HUES6 (cell line): Measurements from ENCODE around the gene STARD7.

ENCODE experiments used
- H3K27ac ChIP-seq: 2 replicates; pipeline ENCODE4 v1.7.0; 2013; ENCODE audit warnings: low read depth, mild to moderate bottlenecking, low read length, inconsistent platforms
- H3K27me3 ChIP-seq: 2 replicates; pipeline ENCODE4 v1.6.1; 2013; ENCODE audit warnings: low read length; ENCODE audit not compliant: control insufficient read depth, insufficient read depth
- H3K36me3 ChIP-seq: 2 replicates; pipeline ENCODE4 v1.6.1; 2013; ENCODE audit warnings: low read length; ENCODE audit not compliant: control insufficient read depth, insufficient read depth
- H3K4me1 ChIP-seq: 2 replicates; pipeline ENCODE4 v1.6.1; 2013; ENCODE audit warnings: low read length; ENCODE audit not compliant: control insufficient read depth, insufficient read depth
- H3K4me3 ChIP-seq: 2 replicates; pipeline ENCODE4 v1.5.1; 2013; ENCODE audit warnings: low read depth, low read length
- H3K9ac ChIP-seq: one replicate; pipeline ENCODE4 v1.6.1; 2013; ENCODE audit warnings: mild to moderate bottlenecking, low read length
- H3K9me3 ChIP-seq: 2 replicates; pipeline ENCODE4 v1.6.1; 2013; ENCODE audit warnings: low read depth, low read length; ENCODE audit not compliant: control insufficient read depth, insufficient read depth

STARD7 gene

DNA sequence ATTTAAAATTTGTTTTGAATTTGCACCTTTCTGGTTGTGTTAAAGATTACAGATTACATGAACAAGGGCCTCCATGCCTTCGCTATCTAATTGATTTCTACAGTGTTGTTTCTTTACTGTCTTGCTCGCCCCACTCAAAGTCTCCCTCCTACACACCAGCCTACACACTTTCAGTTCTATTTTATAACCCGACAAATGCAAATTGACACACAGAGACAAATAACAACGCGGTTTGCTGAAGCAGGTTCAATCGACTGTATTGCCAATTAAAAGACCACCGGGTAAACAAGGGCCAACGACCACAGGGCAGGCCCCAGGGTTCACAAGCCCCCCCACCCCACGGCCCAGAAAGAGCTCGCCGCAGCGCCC, 869 bp downstream of the STARD7 start:
- Histone ChIP-seq H3K4me1 (peaks cover 38% of the 10 kb centered on the region), H3K27ac (peak overlapping the region; percentile 95), H3K4me3 (peak overlapping the region; percentile 93), H3K36me3 (peaks cover 10% of the 10 kb centered on the region; the same call in 1 of the 2 replicates), H3K9me3 (no peaks in the 10 kb centered on the region), H3K9ac (peak overlapping the region; percentile 92), H3K27me3 (no peaks in the 10 kb centered on the region)

DNA sequence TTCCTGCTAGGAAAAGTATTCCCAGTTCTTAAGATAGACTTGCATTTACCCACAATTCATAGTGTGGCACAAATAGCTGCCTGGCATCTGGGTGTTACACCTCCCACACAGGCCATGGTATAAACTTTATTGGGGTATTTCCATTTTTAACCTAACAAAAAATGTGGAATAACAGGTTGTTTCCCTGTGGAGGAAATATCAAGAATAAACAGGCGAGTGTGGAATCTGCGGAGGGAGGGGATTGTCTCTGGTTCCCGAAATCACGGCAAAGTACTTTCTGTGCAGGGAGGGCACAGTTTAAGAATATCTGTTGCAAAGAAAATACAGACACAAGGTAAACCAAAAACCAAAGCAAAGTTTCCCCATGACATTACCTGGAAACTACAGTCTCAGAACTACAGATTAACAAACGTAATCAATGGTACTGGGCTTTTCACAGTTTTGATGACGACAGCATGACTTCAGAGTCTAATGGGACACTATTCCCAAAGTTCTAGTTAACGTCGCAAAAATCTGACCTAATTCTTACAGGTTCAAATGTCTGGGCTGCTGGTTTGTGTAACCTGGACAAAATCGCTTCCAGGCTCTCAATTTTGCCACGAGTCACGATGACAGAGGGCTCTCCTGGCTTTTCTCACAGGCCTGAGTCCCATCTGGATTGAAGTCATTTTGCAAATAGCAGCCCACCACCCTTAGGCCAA, 1.4 kb downstream of the STARD7 start:
- Histone ChIP-seq H3K4me1 (peaks cover 40% of the 10 kb centered on the region), H3K27ac (peak overlapping the region; percentile 9; the same call in 1 of the 2 replicates), H3K4me3 (peak overlapping the region; percentile 93), H3K36me3 (peaks cover 10% of the 10 kb centered on the region; the same call in 1 of the 2 replicates), H3K27me3 (no peaks in the 10 kb centered on the region), H3K9ac (peak overlapping the region; percentile 92), H3K9me3 (no peaks in the 10 kb centered on the region)

DNA sequence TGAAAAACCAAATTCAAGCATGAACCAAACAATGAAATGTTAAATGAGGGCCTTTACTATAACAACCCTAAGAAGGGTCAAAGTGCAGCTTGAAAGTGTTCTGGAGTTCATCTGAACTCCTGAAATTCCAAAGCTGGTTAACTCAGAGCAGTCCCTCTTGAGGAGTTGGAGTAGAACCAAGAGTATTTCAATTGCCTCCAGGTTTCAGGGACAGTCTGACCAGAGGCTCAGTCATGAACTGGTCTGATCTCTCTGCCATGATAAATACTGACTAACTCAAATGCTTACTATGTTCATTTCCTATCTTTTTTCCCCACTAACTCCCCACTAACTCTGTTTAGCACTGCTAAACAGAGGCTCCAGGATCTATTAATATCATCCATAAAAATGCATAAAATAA, 2.7 kb downstream of the STARD7 start:
- Histone ChIP-seq H3K4me1 (peaks cover 44% of the 10 kb centered on the region), H3K9me3 (no peaks in the 10 kb centered on the region), H3K27me3 (no peaks in the 10 kb centered on the region), H3K4me3 (peak overlapping the region; percentile 18), H3K9ac (no peak overlapping the region), H3K27ac (no peak overlapping the region), H3K36me3 (peaks cover 10% of the 10 kb centered on the region; the same call in 1 of the 2 replicates)

DNA sequence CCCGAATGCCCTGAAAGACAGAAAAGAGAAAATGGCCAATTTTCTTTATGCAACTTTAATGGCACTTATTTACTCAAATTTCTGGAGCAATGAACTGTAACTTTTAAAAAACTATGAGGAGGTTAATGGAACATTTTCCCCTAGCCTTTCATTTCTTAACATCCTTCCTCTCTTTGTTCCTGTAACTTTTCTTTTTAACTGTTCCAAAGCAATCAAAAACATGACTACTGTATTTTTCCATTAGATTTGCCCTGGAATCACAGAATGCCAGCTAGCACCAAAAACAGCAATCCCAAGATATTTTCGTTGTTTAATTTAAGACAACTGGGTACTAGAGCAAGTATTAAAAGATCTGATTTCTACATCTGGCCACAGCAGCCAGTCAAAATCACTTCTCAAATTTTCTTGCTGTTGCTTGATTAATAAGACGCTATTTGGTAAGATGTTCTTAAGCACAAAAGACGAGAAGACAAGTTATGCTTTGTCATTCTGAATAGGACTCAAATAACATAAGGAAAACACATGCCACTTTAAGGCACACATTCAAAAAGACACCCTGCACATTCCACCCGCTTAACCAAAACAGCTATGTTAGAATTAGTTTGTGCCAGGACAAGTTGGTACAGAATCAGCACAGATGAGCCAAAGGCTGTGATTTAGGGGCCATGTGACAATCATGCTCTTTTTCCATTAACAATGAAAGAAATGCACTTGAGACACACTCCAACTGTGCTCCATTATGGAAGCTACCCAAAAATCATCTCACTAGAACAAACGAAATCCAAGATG, 3.6 kb downstream of the STARD7 start:
- Histone ChIP-seq H3K9ac (no peak overlapping the region), H3K27me3 (no peaks in the 10 kb centered on the region), H3K4me1 (peaks cover 44% of the 10 kb centered on the region), H3K9me3 (no peaks in the 10 kb centered on the region), H3K36me3 (peaks cover 10% of the 10 kb centered on the region; the same call in 1 of the 2 replicates), H3K4me3 (no peak overlapping the region), H3K27ac (no peak overlapping the region)

DNA sequence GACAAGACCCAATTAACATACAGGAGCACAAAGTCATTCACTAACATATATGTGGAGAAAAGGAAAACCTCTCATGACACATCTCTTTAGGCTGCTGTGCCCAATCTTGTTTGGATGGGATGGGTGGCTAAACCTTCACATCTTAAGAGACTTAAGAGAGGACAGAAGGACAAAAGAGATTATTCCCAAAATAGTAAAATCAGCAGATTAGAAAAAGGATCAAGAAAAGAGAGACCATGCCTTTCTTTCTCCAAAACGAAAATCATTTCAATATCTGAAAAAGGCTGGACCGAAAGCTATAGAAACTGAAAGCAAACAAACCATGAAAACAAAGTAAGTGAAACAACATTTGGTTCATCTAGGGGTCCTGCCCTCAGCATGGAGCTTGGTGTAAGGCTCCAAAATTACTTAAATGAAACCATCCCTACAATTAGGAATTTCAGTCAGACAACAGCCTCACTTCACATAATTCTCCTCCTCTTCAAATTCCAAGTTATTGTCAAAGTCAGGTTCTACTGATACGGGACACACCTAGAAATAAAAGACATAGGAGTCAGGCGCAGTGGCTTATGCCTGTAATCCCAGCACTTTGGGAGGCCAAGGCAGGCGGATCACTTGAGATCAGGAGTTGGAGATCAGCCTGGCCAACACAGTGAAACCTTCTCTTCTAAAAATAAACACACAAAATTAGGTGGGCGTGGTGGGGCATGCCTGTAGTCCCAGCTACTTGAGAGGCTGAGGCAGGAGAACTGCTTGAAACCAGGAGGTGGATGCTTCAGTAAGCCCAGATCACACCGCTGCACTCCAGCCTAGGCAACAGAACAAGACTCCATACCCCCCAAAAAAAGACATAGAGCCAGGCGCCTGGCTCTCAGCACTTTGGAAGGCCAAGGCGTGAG, 5.2 kb downstream of the STARD7 start:
- Histone ChIP-seq H3K4me3 (no peak overlapping the region), H3K9me3 (no peaks in the 10 kb centered on the region), H3K36me3 (peaks cover 15% of the 10 kb centered on the region), H3K27ac (no peak overlapping the region), H3K9ac (no peak overlapping the region), H3K27me3 (no peaks in the 10 kb centered on the region), H3K4me1 (peaks cover 35% of the 10 kb centered on the region)

DNA sequence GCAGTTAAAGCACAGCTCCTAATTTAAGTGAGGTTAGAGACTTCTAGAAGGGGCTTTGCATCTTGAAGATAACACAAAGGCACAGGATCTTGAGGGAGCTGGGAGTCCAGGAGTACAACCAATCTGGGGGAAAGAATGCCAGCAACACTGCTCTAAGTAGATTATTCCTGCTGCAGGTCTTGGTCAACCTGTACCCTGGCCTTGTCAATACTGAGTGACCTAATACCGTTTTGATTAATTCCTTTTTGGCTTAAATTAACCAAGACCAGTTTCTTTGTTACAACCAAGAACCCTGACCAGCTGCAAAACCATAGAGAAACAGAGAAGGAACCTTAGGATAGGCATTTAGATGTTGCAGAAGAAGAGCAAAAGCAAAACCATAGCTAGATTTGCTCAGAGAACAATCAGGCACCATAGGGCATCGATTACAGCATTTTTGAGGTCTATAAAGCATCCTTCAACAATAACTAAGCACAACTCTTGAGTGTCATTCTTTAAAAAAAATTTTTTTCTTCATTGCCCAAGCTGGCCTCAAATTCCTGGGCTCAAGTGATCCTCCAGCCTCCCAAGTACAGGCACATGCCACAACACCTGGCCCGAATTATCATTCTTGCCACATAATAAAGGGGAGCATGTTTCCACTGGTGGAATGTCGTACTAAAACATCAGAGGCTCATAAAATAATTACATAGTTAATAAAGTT, 6.3 kb downstream of the STARD7 start:
- Histone ChIP-seq H3K4me1 (peaks cover 35% of the 10 kb centered on the region), H3K27me3 (no peaks in the 10 kb centered on the region)

DNA sequence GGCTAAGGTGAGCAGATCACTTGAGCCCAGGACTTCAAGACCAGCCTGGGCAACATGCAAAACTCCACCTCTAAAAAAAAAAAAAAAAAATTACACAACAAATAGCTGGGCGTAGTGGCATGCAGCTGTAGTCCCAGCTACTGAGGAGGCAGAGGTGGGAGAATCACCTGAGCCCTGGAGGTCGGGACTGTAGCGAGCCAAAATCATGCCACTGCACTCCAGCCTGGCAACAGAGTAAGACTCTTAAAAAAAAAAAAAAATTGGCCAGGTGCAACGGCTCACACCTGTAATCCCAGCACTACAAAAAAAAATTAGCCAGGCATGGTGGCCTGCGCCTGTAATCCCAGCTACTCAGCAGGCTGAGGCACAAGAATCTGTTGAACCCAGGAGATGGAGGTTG, 7.3 kb downstream of the STARD7 start:
- no peak overlapping the region for H3K9ac ChIP-seq
- H3K9me3 ChIP-seq = no peaks in the 10 kb centered on the region
- peaks cover 29% of the 10 kb centered on the region for H3K4me1 ChIP-seq
- no peak overlapping the region for H3K27ac ChIP-seq
- H3K36me3 ChIP-seq = peaks cover 10% of the 10 kb centered on the region
- H3K27me3 ChIP-seq = no peaks in the 10 kb centered on the region
- no peak overlapping the region for H3K4me3 ChIP-seq

More for the DNA sequence above, 6.3 kb downstream of the STARD7 start:
- H3K9me3 ChIP-seq = no peaks in the 10 kb centered on the region
- H3K9ac ChIP-seq = no peak overlapping the region
- no peak overlapping the region for H3K27ac ChIP-seq
- H3K4me3 ChIP-seq = no peak overlapping the region
- H3K36me3 ChIP-seq = peaks cover 15% of the 10 kb centered on the region

DNA sequence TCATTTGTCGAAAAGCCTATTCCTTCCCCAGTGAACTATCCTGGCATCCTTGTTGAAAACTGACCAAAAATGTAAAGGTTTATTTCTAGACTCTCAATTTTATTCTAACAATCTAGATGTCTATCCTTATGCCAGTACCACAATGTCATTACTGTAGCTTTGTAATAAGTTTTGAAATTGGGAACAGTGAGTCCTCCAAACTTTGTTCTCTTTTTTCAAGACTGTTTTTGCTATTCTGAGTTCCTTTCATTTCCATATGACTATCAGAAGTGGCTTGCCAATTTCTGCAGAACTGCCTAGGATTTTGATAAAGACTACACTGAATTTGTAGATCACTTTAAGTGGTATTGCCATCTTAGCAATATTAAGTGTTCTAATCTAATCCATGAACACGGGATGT, 9.7 kb downstream of the STARD7 start:
- no peaks in the 10 kb centered on the region for H3K27me3 ChIP-seq
- H3K9ac ChIP-seq = no peak overlapping the region
- H3K4me1 ChIP-seq = peaks cover 14% of the 10 kb centered on the region
- no peaks in the 10 kb centered on the region for H3K9me3 ChIP-seq
- H3K27ac ChIP-seq = no peak overlapping the region
- peaks cover 29% of the 10 kb centered on the region for H3K36me3 ChIP-seq
- H3K4me3 ChIP-seq = no peak overlapping the region

DNA sequence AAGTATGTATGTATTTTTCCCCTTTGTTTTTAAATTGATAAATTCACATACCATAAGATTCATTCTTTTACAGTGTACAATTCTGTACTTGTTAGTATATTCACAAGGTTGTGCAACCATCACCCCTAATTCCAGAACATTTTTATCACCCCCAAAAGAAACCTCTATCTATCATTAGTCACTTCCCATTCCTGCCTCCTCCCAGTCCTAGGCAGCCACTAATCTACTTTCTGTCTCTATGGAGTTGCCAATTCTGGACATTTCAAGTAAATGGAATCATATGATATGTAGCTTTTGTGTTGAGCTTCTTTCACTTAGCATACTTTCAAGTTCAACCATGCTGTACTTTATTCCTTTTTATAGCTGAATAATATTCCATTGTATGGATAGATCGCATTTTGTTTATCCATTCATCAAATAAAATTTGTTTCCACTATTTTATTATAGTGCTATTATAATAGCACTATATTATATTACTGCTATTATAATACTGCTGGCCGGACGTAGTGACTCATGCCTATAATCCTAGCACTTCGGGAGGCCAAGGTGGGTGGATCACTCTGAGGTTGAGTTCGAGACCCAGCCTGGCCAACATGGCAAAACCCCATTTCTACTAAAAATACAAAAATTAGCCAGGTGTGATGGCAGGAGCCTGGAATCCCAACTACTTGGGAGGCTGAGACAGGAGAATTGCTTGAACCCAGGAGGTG, 10.9 kb downstream of the STARD7 start:
- H3K9ac ChIP-seq = no peak overlapping the region
- H3K27ac ChIP-seq = no peak overlapping the region
- H3K27me3 ChIP-seq = no peaks in the 10 kb centered on the region
- H3K4me3 ChIP-seq = no peak overlapping the region
- peaks cover 6% of the 10 kb centered on the region; the same call in 1 of the 2 replicates for H3K4me1 ChIP-seq
- H3K9me3 ChIP-seq = no peaks in the 10 kb centered on the region
- H3K36me3 ChIP-seq = peaks cover 36% of the 10 kb centered on the region
